Panc1 (cell line): ENCODE data around the gene BRWD1.

ENCODE experiments used
- POLR2AphosphoS5 ChIP-seq: IDR thresholded peaks from 2 replicates; pipeline ENCODE4 v1.6.1; 2012; ENCODE audit warnings: mild to moderate bottlenecking, low read depth, low read length, moderate library complexity
- REST ChIP-seq, 2 experiments: IDR thresholded peaks; 2 replicates each; pipeline ENCODE4 v1.6.1; 2011 to 2012; ENCODE audit warnings: low read depth in 2 of 2, control low read depth in 1 of 2, low read length in 1 of 2, mild to moderate bottlenecking in 1 of 2, moderate library complexity in 1 of 2; ENCODE audit not compliant: insufficient read depth in 1 of 2
- SIN3A ChIP-seq: IDR thresholded peaks from 2 replicates; pipeline ENCODE4 v1.6.1; 2012; ENCODE audit warnings: low read depth, mild to moderate bottlenecking, low read length, moderate library complexity, borderline replicate concordance; ENCODE audit not compliant: insufficient read depth
- TCF7L2 ChIP-seq: IDR thresholded peaks from 2 replicates; pipeline ENCODE4 v1.6.1; 2011; ENCODE audit warnings: mild to moderate bottlenecking, low read depth, low read length, inconsistent platforms
- TF ChIP-seq, protein P1 (sequence below): fragments of 450-650 bp; IDR thresholded peaks from 2 replicates; pipeline ENCODE4 v1.5.1; 2017; ENCODE audit warnings: mild to moderate bottlenecking

- TF ChIP-seq, protein P1, sequence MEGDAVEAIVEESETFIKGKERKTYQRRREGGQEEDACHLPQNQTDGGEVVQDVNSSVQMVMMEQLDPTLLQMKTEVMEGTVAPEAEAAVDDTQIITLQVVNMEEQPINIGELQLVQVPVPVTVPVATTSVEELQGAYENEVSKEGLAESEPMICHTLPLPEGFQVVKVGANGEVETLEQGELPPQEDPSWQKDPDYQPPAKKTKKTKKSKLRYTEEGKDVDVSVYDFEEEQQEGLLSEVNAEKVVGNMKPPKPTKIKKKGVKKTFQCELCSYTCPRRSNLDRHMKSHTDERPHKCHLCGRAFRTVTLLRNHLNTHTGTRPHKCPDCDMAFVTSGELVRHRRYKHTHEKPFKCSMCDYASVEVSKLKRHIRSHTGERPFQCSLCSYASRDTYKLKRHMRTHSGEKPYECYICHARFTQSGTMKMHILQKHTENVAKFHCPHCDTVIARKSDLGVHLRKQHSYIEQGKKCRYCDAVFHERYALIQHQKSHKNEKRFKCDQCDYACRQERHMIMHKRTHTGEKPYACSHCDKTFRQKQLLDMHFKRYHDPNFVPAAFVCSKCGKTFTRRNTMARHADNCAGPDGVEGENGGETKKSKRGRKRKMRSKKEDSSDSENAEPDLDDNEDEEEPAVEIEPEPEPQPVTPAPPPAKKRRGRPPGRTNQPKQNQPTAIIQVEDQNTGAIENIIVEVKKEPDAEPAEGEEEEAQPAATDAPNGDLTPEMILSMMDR, result no peak
- TF ChIP-seq POLR2AphosphoS5 (no peak), TCF7L2 (no peak), SIN3A (no peak), REST (IDR thresholded peaks at IDR 0.05; ENCODE audit: insufficient read depth in 1 of 2, low read depth in 2 of 2, low read length in 1 of 2) (no peak)
Observed at GRCh38 chr21:39317134-39318090, 4.0 kb upstream of the BRWD1 start.
